Measurements from ENCODE around the gene ZNF546.

DNA sequence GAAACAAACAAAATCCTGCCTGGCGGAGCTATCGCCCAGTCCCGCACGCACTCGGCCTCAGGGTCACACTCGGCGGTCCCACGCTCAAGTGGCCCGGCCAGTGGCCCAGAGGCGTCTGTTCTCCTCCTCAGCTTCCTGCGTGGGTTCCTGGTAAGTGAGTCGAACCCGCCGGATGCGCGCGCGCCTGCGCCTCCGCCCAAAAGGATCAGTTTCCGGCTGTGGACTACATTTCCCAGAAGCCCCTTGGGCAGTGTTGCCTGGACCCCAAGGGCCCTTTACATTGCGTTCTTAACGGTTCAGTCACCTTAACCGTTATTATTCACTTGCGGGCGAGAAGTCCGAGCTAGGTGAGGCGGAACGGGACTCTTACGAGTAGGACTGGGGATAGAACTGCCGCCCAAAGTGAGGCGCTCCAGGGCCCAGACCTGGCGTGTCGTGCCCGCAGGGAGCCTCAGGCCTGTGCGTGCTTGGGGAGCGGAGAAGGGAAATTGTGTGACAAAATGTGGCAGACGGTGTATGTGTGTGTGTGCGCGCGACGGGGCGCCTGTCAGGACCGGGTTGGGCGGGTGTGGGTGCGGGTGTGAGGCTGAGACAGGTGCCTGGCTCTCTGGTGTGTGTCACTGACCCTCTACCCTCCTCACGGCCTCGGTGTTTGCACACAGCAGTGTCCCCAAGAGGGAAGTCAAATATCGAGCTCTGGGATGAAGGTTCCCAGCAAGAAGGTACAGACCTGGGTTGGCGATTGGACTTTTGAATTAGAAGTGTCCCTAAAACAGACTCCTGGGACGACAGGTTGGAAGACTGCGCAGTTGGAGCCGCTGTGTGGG is at the start of gene ZNF546:
- no peak for TF ChIP-seq EP300 (IDR thresholded peaks at IDR 0.05)
- TF ChIP-seq, protein P1, sequence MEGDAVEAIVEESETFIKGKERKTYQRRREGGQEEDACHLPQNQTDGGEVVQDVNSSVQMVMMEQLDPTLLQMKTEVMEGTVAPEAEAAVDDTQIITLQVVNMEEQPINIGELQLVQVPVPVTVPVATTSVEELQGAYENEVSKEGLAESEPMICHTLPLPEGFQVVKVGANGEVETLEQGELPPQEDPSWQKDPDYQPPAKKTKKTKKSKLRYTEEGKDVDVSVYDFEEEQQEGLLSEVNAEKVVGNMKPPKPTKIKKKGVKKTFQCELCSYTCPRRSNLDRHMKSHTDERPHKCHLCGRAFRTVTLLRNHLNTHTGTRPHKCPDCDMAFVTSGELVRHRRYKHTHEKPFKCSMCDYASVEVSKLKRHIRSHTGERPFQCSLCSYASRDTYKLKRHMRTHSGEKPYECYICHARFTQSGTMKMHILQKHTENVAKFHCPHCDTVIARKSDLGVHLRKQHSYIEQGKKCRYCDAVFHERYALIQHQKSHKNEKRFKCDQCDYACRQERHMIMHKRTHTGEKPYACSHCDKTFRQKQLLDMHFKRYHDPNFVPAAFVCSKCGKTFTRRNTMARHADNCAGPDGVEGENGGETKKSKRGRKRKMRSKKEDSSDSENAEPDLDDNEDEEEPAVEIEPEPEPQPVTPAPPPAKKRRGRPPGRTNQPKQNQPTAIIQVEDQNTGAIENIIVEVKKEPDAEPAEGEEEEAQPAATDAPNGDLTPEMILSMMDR (IDR thresholded peaks at IDR 0.05): no peak
- peak; percentile 78 to 86 for TF ChIP-seq POLR2A (IDR thresholded peaks at IDR 0.05)

Data from sigmoid colon (tissue), 4 donors.